NCI-H2196 treated with DMSO at 0.1 percent for 48 hours (cell line): ENCODE measurements around the gene ZDHHC14.
"Not testable (repeated sequence)": the region's sequence is repeated elsewhere in the genome, so short reads cannot be mapped to it uniquely, and the experiment has no call there.

Experiments
- DNase-seq: peaks from one replicate; lab custom pipeline; 2025; ENCODE audit not compliant: unreplicated experiment; lab: John Stamatoyannopoulos, UW

Gene ZDHHC14

DNA sequence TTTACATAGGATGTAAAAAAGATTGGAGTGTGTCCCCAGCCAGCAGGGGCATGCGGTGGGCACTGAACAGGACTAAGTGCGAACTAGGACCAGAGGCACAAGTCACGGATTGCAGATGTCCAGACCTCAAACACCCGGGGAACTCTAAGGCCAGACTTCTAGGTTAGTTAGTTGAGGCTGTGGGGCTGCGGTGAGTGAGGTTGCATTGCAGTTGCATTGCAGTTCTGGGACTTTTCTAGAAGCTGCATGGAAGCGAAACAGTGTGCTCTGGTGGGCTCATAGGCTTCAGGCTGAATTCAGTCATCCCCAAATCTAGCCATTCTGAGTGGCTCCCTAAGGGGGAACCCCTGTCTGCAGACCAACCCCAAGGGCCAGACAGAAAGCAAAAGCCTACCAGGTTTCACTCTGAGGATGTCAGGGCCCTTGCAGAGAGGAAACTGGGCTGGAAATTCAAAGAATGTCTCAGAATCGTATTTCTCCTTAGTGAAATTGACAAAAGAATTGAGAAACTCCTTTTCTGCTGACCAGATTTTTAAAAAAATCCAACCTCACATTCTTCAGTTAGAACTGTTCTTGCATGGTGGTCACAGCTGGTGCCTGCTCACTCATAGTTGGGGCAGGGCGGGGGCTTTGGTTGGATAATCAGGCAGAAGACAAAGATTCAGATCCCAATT, 182.8 kb downstream of the ZDHHC14 start:
- DNase-seq: no peak

DNA sequence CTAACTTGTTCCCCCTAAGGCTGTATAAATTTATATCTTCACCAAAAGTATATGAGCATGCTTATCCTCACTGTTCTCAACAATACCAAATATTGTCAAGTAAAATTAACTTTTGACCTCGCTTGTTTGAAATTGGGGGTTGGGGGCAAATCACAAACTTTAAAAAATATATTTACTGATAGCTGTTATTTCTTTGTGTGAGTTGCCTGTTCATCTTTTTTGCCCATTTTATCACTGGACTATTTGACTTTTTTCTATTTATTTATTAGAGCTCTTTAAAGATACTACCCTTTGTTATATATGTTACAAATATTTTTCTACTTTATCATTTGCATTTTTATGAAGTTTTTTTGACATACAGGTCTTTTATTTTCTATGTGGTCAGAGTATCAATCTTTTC, 187.7 kb downstream of the ZDHHC14 start:
- no peak for DNase-seq

DNA sequence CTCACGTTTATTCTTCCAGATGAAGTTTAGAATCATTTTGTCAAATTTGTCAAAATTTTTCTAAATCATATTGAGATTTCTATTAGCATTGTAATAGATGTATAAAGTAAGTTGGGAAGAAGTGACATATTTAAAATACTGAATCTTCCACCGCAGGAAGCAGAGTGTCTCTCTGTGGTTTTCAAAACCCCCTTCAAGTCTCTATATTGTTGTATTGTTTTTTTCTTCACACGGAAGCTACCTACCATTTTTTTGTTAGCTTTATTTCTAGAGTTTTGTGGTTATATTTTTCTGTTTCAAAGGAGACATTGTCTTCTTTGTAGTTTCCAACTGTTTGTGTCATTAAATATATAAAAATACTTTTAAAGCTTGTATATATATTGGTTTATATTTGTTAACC, 188.6 kb downstream of the ZDHHC14 start:
- DNase-seq: no peak

DNA sequence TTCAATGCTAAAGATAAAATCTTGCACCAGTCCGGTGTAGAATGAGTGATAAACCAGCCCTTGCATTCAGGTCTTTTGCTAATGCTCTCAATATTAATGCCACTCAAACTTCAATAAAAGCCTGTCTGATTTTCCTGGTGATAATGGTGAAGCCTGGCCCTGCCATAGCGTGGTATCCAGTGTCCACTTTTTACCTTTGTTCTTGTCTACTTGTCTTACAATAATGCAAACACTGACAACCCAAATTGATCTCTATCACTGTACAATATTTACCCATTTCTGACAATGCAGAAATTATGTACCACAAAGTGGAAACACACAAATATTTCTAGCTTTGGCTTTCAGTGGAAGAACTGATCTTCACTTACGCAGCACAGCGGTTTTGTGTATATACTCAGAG, 189.1 kb downstream of the ZDHHC14 start:
- no peak for DNase-seq

DNA sequence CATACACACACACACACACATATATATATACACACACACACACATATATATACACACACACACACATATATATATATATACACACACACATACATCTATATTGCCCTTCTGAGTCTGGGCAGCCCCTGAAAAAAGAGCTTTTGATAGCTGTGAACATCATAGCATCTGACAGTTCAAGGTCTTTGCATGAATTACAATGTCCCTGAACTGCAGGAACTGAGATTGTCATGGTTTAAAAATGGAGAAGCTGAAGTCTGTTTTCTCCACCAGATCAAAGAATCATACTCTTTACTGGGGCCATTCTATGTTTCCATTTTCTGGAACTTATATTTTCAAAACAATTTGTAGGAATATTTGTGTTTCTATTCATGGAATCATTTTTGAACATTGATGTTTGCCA, 189.8 kb downstream of the ZDHHC14 start:
- DNase-seq: no peak

DNA sequence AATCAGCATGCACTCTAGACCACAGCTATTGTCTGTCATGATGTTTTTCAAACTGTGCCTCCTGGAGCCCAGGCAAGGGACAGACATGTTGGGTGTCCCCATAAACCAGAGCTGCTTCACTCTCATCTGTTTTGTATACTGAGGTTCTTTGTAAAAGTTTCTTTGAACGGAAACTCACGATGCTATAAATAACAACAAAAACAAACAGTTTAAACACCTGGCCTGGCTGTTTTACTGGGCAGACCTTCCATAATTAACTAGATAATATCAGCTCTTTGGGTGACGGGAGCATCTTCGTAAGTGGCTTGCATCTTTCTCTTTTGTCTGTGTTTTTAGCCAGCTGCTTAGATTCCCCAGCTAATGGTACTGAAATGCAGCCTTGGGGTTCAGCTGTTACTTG, 190.3 kb downstream of the ZDHHC14 start:
- DNase-seq: no peak

DNA sequence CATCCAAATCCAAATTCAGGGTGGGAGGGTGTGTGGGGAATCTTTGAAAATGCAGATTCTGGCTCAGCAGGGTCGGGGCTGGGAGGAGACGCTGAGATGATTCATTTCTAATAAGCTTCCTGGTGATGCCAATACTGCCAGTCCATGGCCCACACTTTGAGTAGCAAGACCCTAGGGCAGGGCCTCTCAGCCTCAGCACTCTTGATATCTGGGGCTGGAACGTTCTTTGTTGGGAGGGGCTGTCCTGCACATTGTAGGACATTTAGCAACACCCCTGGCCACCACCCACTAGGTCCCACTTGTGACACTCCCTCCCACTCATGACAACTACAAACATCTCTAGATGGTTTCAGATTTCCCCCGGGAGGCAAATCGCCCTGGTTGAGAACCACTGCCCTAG, 191.0 kb downstream of the ZDHHC14 start:
- no peak for DNase-seq

DNA sequence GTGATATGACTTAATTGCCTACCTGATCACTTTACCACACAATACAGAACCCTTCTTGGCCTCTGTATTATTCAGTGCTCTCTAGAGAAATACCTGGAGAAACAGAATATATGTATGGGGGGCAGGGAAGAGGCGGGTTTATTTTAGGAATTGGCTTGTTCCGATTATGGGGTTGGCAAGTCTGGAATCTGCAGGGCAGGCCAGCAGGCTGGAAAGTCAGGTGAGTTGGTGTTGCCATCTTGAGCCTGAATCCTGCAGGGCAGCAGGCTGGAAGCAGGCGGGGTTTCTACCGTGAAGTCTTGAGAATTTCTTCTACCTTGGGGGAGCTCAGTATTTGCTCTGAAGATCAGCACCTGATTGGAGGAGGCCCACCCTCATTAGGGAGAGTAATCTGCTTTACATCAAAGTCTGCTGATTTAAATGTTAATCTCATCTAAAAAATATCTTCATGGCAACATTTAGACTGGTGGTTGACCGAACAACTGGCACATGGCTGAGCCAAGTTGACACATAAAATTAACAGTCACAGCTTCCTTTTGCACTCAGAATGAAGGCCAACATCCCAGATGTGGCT, 193.9 kb downstream of the ZDHHC14 start:
- no peak for DNase-seq

DNA sequence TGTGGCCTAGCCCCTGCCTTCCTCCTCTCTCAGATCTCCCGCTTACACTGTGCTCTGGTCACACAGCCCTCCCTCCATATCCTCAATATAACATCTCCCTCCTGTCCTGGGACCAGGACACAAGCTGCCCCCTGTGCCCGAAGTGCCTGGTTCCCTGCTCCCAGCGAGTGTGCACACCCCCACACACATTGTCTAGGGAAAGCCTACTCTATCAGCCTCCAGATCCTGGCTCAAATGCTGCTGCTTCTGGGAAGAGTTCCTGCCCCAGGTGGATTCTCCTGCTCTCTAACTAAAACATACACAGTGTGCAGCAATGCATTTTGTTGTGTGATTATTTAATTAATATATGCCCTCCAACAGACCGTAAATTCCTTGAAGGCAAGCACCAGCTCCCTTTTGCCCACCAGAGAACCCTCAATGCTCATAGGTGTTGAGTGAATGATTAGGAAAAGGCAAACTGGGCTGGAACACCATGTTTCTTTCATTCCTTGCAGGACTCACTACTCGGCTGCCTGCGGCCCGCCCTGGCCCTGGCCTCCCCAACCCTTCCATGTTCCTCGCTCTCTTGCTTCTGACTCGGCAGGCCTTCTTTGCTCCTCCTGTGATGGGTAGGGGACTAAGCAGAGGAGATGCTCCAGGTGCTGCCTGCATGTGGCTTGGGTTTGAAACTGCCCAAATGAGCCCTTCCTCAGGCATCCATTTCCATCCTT, 194.6 kb downstream of the ZDHHC14 start:
- DNase-seq: no peak

DNA sequence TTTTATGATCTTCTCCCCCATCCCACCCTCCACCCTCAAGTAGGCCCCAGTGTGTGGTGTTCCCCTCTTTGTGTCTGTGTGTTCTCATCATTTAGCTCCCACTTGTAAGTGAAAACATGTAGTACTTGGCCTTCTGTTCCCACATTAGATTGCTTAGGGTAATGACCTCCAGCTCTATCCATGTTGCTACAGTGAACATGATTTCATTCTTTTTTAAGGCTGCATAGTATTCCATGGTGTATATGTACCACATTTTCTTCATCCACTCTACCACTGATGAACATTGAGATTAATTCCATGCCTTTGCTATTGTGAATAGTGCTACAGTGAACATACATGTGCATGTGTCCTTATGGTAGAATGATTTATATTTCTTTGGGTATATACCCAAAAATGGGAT, 196.0 kb downstream of the ZDHHC14 start:
- not testable (repeated sequence) for DNase-seq

DNA sequence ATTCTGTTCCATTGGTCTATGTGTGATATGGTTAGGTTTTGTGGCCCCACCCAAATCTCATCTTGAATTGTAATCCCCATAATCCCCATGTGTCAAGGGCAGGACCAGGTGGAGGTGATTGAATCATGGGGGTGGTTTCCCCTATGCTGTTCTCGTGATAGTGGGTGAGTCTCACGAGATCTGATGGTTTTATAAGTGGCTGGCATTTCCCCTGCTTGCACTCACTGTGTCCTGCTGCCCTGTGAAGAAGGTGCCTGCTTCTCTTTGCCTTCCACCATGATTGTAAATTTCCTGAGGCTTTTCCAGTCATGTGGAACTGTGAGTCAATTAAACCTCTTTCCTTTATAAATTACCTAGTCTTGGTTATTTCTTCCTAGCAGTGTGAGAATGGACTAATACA, 197.5 kb downstream of the ZDHHC14 start:
- not testable (repeated sequence) for DNase-seq

DNA sequence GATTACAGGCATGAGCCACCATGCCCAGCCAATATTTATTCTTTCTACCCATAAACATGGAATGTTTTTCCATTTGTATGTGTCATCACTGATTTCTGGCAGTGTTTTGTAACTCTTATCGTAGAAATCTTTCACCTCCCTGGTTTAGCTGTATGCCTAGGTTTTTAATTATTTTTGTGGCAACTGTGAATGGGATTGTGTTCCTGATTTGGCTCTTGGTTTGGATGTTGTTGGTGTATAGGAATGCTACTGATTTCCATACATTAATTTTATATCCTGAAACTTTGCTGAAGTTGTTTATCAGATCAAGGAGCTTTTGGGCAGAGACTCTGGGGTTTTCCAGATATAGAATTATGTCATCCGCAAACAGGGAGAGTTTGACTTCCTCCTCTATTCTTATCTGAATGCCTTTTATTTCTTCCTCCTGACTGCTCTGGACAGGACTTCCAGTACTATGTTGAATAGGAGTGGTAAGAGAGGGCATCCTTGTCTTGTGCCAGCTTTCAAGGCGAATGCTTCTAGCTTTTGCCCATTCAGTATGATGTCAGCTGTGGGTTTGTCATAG, 198.6 kb downstream of the ZDHHC14 start:
- no peak for DNase-seq

DNA sequence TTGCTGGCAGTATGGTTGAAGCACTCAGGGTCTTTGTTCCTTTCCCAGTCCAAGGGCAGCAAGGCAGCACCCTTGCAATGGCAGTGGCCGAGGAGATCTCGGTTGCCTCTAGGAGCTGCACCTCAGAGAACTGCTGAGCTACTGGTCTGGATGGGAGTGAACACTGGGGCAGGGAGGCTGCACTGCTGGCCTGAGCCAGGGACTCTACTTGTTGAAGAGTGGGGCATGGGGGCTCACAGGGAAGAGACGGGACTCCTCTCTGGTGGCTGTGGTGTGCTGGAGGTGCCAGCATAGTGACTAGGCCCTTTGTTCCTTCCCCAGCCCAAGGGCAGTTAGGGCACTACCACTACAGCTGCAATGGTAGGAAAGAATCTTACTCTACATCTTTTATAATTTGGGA, 203.0 kb downstream of the ZDHHC14 start:
- no peak for DNase-seq

DNA sequence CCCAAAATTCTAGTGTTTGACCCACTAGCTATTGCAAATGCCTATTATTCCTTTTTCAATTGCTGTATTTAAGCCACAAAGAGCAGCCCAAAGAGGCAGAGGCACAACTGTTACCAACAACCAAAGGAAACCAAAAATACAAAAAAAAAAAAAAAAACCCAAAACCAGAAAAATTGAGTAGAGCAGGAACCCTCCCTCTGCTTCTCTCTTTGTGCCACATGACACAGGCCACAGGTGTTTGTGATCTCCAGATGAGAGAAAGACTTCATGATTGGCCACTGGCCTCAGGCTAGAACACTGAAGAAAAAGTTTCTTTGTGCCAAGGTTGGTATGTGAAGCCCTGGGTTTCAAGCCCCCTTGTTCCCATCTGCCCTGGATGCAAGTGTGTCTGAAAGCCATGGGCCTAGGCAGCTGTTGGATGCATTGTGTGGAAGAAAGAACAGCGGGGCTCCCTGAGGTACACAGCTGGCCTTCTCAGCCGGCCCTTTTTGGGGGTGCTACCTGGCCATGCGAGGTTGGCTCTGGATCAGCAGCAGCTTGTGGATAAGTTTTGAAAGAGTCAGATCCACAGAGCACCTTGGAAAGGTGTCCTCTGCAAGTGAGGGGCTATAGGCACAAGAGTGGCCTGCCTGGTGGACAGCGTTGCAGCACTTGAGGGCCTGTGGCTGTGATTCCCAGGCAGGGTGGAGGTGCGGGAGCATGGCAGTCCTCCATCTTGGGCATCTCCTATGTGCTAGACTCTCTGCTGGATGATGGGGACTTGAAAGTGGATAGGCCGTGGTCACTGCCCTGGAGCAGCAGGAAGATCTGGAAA, 204.5 kb downstream of the ZDHHC14 start:
- DNase-seq: no peak

DNA sequence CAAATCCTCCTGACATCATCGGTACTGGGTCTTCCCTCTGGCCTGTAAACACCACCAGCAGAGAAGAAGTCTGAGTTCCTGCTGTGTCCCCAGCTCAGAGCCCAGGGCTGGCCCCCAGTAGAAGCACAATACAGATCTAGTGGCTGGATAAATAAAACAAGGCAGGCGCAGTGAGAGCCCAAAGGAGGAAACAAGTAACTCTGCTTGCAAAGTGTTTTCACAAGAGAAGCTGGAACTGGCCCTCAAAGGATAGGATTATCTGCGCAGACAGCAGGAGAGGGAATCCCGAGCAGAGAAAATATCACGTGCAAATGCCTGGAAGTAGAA, 205.1 kb downstream of the ZDHHC14 start:
- no peak for DNase-seq

DNA sequence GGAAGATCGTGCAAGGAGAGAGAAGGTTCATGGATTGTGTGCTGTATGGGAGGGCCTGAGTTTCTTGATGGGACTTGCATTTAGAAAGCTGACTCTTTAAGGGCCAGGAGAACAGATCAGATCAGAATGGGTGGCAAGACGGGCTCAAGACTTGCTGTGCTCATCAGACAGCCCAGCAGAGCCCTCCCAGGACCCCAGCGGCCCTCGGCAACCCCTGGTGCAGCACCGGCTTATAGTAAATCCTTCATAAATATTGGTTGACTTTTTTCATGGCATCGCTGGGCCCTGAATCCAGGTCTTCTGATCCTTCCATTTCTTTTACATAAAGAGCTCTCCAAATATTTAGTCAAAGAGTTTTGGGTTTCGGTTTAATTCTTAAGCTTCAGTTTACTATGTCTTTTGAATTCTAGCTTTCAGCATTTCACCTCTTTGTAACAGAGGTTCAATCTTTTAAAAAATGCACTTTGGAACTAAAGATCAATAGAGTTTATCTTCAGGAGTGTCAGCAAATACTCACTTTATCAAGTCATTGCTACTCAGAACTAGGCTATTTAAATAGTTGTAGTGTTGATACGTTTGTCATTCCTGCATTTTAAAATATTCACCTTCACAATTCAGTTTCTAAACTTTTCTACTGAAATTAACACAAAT, 205.6 kb downstream of the ZDHHC14 start:
- DNase-seq: no peak

DNA sequence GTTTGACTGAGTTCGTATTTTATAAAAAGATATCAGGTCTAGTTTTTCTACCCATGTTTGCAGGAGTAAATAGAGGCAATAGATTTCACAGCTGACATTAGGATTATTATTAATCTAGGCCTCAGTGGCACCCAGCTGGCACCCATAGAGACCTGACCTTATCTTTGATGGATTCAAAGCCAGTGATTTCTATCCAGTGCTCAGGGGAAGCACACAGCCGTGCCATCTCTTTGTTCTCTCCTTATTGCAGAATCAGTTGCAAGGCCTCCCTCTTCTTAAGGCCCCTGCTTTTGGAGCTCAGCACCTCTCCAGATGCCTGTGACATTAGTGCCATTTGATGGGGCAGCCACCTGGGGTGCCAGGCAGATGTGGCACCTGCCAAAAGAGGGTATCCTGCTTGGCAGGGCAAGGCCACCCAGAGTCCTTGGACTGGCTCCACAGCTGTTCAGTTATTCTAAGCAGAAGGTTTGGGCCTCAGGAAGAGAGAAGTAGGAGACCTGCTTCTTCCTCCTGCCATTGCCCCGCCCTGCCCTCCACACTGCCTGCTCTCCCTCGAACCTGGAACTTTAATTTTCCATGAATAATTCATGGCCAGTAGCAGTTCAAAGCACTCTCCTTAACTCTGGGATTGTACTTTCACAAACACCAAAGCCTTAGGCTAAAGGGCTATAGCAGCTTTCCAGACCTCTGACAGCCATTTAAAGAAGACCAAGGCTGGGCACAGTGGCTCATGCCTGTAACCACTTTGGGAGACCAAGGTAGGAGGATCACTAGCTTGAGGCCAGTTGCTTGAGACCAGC, 206.3 kb downstream of the ZDHHC14 start:
- DNase-seq: no peak

DNA sequence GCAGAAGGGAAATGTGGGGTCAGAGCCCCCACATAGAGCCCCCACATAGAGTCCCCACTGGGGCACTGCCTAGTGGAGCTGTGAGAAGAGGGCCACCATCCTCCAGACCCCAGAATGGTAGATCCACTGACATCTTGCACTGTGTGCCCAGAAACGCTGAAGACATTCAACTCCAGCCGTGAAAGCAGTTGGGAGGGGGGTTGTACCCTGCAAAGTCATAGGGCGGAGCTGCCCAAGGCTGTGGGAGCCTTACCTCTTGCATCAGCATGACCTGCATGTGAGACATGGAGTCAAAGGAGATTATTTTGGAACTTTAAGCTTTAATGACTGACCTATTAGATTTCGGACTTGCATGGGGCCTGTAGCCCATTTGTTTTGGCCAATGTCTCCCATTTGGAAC, 209.7 kb downstream of the ZDHHC14 start:
- not testable (repeated sequence) for DNase-seq

DNA sequence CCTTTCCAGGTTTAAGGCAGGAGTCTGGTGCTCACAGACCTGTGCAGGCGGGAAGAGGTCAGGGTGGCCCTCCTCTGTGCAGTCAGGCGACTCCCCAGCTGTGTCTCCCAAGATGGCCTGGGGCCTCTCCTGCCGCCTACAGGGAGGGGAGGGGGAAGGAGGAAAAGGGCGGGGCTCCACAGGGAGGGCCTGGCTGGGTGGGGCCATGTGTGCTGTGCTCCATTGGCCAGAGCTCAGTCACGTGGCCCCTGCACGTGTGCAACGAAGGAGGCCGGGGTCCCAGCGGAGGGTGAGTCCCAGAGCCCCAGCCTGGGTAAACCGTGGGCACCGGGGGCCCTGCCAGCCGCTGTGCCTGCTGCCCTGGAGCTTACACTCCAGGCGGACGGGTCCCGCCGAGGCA, 211.6 kb downstream of the ZDHHC14 start:
- no peak for DNase-seq

DNA sequence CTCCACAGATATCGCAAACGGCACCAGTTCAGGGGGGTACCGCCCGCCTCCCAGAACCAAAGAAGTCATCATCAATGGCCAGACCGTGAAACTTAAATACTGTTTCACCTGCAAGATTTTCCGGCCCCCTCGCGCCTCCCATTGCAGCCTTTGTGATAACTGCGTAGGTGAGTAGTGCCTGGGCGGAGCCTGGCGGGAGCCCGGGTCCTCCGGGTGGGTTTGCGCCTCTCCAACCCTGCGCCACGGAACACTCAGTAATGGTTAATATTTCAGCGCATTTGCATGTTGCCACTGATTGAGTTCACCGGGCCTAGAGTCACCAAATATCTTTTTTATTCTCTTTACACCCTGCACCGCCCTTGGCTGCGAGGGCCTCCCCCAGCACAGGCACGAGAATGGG, 212.0 kb downstream of the ZDHHC14 start:
- DNase-seq: no peak
